MM.1S (cell line): Measurements from ENCODE around the gene SERBP1.

Experiments
- DNase-seq: peaks from one replicate; pipeline ENCODE4 v3.0.0-alpha.2; 2015
- H2AFZ ChIP-seq: fragments of 300-600 bp; sonication (generic); 2 replicates; pipeline ENCODE4 v1.6.0; 2016; ENCODE audit warnings: antibody characterized with exemption, low read length
- H3F3A ChIP-seq: fragments of 300-600 bp; sonication (generic); 2 replicates; pipeline ENCODE4 v1.6.1; 2016; ENCODE audit warnings: mild to moderate bottlenecking, antibody characterized with exemption, low read length, moderate library complexity, mixed read lengths; ENCODE audit not compliant: insufficient read depth
- H3K27ac ChIP-seq: fragments of 300-600 bp; sonication (generic); 2 replicates; pipeline ENCODE4 v1.5.1; 2016; ENCODE audit warnings: mild to moderate bottlenecking, low read length
- H3K27me3 ChIP-seq: fragments of 300-600 bp; sonication (generic); replicated peaks from 2 replicates; pipeline ENCODE4 v1.6.0; 2016; ENCODE audit warnings: low read length; ENCODE audit not compliant: insufficient read depth
- H3K36me3 ChIP-seq: fragments of 300-600 bp; sonication (generic); replicated peaks from 2 replicates; pipeline ENCODE4 v1.6.1; 2016; ENCODE audit warnings: mild to moderate bottlenecking, low read length, mixed read lengths; ENCODE audit not compliant: insufficient read depth
- H3K4me1 ChIP-seq: fragments of 300-600 bp; sonication (generic); 2 replicates; pipeline ENCODE4 v1.6.1; 2016; ENCODE audit warnings: low read length, mixed read lengths
- H3K4me2 ChIP-seq: fragments of 300-600 bp; sonication (generic); 2 replicates; pipeline ENCODE4 v1.6.0; 2016; ENCODE audit warnings: low read depth, low read length
- H3K4me3 ChIP-seq: fragments of 300-600 bp; sonication (generic); 2 replicates; pipeline ENCODE4 v1.5.1; 2016; ENCODE audit warnings: low read length, mixed read lengths
- H3K79me2 ChIP-seq: fragments of 300-600 bp; sonication (generic); 2 replicates; pipeline ENCODE4 v1.6.1; 2016; ENCODE audit warnings: mixed run types, low read length, mixed read lengths
- H3K9ac ChIP-seq: fragments of 300-600 bp; sonication (generic); 2 replicates; pipeline ENCODE4 v1.6.1; 2016; ENCODE audit warnings: low read length, mixed read lengths
- H3K9me2 ChIP-seq: fragments of 300-600 bp; sonication (generic); replicated peaks from 2 replicates; pipeline ENCODE4 v1.6.1; 2016; ENCODE audit warnings: mild to moderate bottlenecking, low read length, mixed read lengths; ENCODE audit not compliant: insufficient read depth
- H3K9me3 ChIP-seq: fragments of 300-600 bp; sonication (generic); replicated peaks from 2 replicates; pipeline ENCODE4 v1.6.1; 2016; ENCODE audit warnings: mild to moderate bottlenecking, low read length, mixed read lengths; ENCODE audit not compliant: insufficient read depth
- H4K20me1 ChIP-seq: fragments of 300-600 bp; sonication (generic); 2 replicates; pipeline ENCODE4 v1.6.1; 2016; ENCODE audit warnings: mild to moderate bottlenecking, low read length, moderate library complexity, mixed read lengths; ENCODE audit not compliant: insufficient read depth
- CTCF ChIP-seq: fragments of 300-600 bp; sonication (generic); IDR thresholded peaks from 2 replicates; pipeline ENCODE4 v1.5.1; 2016; ENCODE audit warnings: antibody characterized with exemption, low read length, mixed read lengths
- EZH2 ChIP-seq: fragments of 300-600 bp; sonication (generic); optimal IDR thresholded peaks from 2 replicates; pipeline ENCODE3; 2017; ENCODE audit warnings: low read depth, mild to moderate bottlenecking, antibody characterized with exemption, low read length, mixed read lengths
- EZH2phosphoT487 ChIP-seq: fragments of 300-600 bp; sonication (generic); IDR thresholded peaks from 2 replicates; pipeline ENCODE4 v1.6.1; 2018; ENCODE audit warnings: antibody characterized with exemption, low read length

The SERBP1 gene

GRCh38 chr1:67463298-67463955 is 33.2 kb upstream of the SERBP1 start:
- DNase-seq: no peak
- Histone ChIP-seq H3K9ac (no peak overlapping the region), H3K9me2 (no peaks in the 10 kb centered on the region), H3K79me2 (no peaks in the 10 kb centered on the region), H3K9me3 (no peaks in the 10 kb centered on the region), H4K20me1 (no peaks in the 10 kb centered on the region), H3K4me2 (no peak overlapping the region), H2AFZ (no peak overlapping the region), H3K36me3 (no peaks in the 10 kb centered on the region), H3K27ac (no peak overlapping the region), H3K27me3 (no peaks in the 10 kb centered on the region), H3F3A (no peaks in the 10 kb centered on the region), H3K4me3 (no peak overlapping the region), H3K4me1 (no peaks in the 10 kb centered on the region)
- TF ChIP-seq EZH2phosphoT487: no peak
- TF ChIP-seq CTCF: no peak
- no peak for TF ChIP-seq EZH2

- H2AFZ ChIP-seq: no peak overlapping the region
- no peak overlapping the region for H3K4me2 ChIP-seq
- H3K27ac ChIP-seq: no peak overlapping the region
- no peaks in the 10 kb centered on the region for H3K36me3 ChIP-seq
- no peak overlapping the region for H3K4me3 ChIP-seq
- no peaks in the 10 kb centered on the region for H3K4me1 ChIP-seq
- no peak for TF ChIP-seq EZH2
- TF ChIP-seq EZH2phosphoT487: no peak
- TF ChIP-seq CTCF: no peak
- no peaks in the 10 kb centered on the region for H3F3A ChIP-seq
- no peaks in the 10 kb centered on the region for H3K9me2 ChIP-seq
- DNase-seq: no peak
- no peaks in the 10 kb centered on the region for H3K9me3 ChIP-seq
- H4K20me1 ChIP-seq: no peaks in the 10 kb centered on the region
- no peaks in the 10 kb centered on the region for H3K27me3 ChIP-seq
- no peak overlapping the region for H3K9ac ChIP-seq
- no peaks in the 10 kb centered on the region for H3K79me2 ChIP-seq
Observed at GRCh38 chr1:67460676-67461500, 30.7 kb upstream of the SERBP1 start.

- Histone ChIP-seq H3K4me1 (no peaks in the 10 kb centered on the region), H3K9ac (no peak overlapping the region), H3K79me2 (no peaks in the 10 kb centered on the region), H3K27me3 (no peaks in the 10 kb centered on the region), H3K4me2 (no peak overlapping the region), H3K9me3 (no peaks in the 10 kb centered on the region), H3K27ac (no peak overlapping the region), H3F3A (no peaks in the 10 kb centered on the region), H2AFZ (no peak overlapping the region), H3K9me2 (no peaks in the 10 kb centered on the region), H4K20me1 (no peaks in the 10 kb centered on the region), H3K36me3 (no peaks in the 10 kb centered on the region), H3K4me3 (no peak overlapping the region)
- no peak for TF ChIP-seq EZH2phosphoT487
- TF ChIP-seq EZH2: no peak
- TF ChIP-seq CTCF: no peak
- no peak for DNase-seq
Observed at GRCh38 chr1:67459068-67459467, 28.9 kb upstream of the SERBP1 start.
